Mononuclear cell (primary cell): ENCODE results near the gene CDC42EP4. TPM values are rescaled to one million over a fixed set of nuclear protein-coding genes. Genes with fewer than 3 reads are reported as not detected.

Experiments
- H3K27me3 ChIP-seq: 2 replicates; pipeline ENCODE4 v1.6.0; 2011; ENCODE audit warnings: low read length, control low read depth; ENCODE audit not compliant: insufficient read depth
- H3K4me1 ChIP-seq: 2 replicates; pipeline ENCODE4 v1.5.1; 2011; ENCODE audit warnings: mild to moderate bottlenecking, low read length, control low read depth; ENCODE audit not compliant: insufficient read depth
- H3K4me3 ChIP-seq: 2 replicates; pipeline ENCODE4 v1.5.1; 2011; ENCODE audit warnings: mild to moderate bottlenecking, low read length, moderate library complexity
- H3K9me3 ChIP-seq: 2 replicates; pipeline ENCODE4 v1.5.1; 2011; ENCODE audit warnings: low read depth, mild to moderate bottlenecking, control low read depth, low read length
- total RNA-seq: library from RNA; depleted of rRNA; stranded (reverse); fragments of >200 nt; gene quantifications from one replicate; pipeline ENCODE4 v1.2.3, GENCODE V29; 2012

Gene CDC42EP4
- total RNA-seq, 1 donor: 11.5 TPM

GRCh38 chr17:73348829-73349095, 37.0 kb upstream of the CDC42EP4 start:
- no peaks in the 10 kb centered on the region for H3K27me3 ChIP-seq
- H3K9me3 ChIP-seq: no peaks in the 10 kb centered on the region
- H3K4me1 ChIP-seq: no peaks in the 10 kb centered on the region
- H3K4me3 ChIP-seq: no peak overlapping the region

DNA sequence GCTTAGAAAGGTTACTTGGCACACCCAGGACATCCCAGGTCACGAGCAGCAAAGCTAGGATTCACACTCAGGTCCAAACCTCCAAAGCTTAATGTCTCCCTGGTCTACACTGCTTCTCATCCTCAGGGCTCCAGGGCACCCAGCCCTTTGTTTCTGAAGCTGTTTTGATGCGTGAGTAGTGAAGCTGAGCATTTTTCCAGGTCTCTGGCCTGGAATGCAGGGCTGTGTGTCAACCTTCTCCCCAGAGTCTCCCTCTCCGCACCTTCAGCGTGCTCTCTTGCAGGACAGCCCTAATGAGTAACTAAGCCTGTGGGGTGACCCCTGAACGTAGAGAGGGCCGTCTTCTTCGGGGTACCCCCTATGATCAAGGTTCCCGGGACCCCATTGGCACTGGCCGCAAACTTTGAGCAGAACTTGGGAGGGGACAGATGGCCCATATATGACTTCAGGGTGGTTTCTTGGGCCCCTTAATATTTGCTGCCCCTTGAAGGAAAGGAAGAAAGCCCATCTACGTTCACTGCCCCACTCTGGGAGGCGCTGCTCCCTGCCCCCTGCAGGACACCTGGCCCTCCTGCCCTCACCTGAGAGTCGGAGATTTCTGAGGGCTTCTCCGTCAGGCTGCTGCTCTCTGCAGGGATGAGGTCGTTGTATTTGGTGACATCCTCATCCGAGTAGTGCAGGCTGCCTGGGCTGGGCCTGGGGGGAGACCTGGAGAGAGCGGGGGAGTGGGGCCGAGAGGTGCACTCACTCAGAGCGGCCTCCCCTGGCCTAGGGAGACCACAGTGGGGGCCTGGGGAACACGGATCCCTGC, 36.4 kb upstream of the CDC42EP4 start:
- no peaks in the 10 kb centered on the region for H3K27me3 ChIP-seq
- no peaks in the 10 kb centered on the region for H3K9me3 ChIP-seq
- H3K4me1 ChIP-seq: no peaks in the 10 kb centered on the region
- H3K4me3 ChIP-seq: no peak overlapping the region

DNA sequence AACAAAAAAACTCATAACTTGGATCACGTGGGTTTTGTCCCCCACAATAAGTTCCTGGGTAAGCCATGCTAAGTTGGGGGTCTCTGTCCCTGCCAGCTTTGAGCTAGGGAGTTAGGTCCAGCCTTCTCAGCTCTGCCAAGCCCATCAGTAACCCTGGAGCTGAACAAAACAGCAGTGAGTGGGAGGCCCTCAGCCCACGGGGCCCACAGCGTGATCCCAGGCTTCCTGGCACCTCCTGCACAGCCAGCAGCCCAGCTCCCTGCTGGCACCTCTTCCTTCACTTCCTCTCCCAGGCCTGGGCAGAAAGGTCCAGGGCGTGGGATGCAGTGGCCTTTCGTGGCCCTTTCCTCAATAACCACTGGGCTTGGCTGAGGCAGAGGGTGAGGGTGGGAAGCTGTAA, 35.5 kb upstream of the CDC42EP4 start:
- Histone ChIP-seq H3K4me1 (no peaks in the 10 kb centered on the region), H3K27me3 (no peaks in the 10 kb centered on the region), H3K4me3 (no peak overlapping the region), H3K9me3 (no peaks in the 10 kb centered on the region)

- H3K9me3 ChIP-seq: no peaks in the 10 kb centered on the region
- H3K4me1 ChIP-seq: no peaks in the 10 kb centered on the region
These were observed 34.8 kb upstream of the CDC42EP4 start for GRCh38 chr17:73346501-73347162.

GRCh38 chr17:73343739-73344454, 32.1 kb upstream of the CDC42EP4 start:
- Histone ChIP-seq H3K4me1 (peaks cover 6% of the 10 kb centered on the region), H3K4me3 (no peak overlapping the region), H3K27me3 (no peaks in the 10 kb centered on the region), H3K9me3 (no peaks in the 10 kb centered on the region)

More at GRCh38 chr17:73346501-73347162, 34.8 kb upstream of the CDC42EP4 start:
- H3K4me3 ChIP-seq: no peak overlapping the region
- no peaks in the 10 kb centered on the region for H3K27me3 ChIP-seq

GRCh38 chr17:73343168-73343634, 31.4 kb upstream of the CDC42EP4 start:
- Histone ChIP-seq H3K4me3 (no peak overlapping the region), H3K4me1 (peaks cover 6% of the 10 kb centered on the region), H3K27me3 (no peaks in the 10 kb centered on the region), H3K9me3 (no peaks in the 10 kb centered on the region)

DNA sequence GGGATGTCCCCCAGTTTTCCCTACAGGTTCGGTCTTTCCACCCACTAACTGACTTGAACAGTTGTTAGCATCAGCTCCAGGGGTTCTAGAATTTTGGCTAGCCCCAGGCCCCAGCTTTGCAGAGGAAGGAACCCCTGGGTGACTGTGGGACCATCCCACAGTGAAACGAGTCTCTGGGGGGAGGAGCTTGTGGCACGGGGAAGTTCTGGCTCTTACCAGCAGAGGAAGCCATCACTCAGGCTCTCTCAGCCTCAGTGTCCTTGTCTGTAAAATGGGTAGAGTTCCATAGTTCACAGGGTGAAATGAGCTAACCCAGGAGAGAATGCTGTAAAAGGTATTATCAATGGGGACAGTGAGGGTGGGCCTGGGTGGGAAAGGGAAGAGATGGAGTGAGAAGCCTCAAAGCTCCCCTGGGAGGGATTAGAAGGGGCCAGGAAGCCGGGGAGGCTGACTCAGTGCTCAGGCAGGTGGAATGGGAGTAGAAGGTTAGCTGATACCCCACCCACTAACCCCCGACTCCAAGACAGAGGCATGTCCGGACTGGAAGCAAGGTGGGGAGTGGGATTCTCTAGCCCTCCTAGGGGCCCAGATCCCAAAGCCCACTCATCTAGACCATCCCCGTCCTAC, 30.9 kb upstream of the CDC42EP4 start:
- Histone ChIP-seq H3K4me3 (no peak overlapping the region), H3K4me1 (peaks cover 6% of the 10 kb centered on the region), H3K9me3 (no peaks in the 10 kb centered on the region), H3K27me3 (no peaks in the 10 kb centered on the region)

GRCh38 chr17:73342050-73342522, 30.3 kb upstream of the CDC42EP4 start:
- no peaks in the 10 kb centered on the region for H3K9me3 ChIP-seq
- no peak overlapping the region for H3K4me3 ChIP-seq
- peaks cover 6% of the 10 kb centered on the region for H3K4me1 ChIP-seq
- H3K27me3 ChIP-seq: no peaks in the 10 kb centered on the region

DNA sequence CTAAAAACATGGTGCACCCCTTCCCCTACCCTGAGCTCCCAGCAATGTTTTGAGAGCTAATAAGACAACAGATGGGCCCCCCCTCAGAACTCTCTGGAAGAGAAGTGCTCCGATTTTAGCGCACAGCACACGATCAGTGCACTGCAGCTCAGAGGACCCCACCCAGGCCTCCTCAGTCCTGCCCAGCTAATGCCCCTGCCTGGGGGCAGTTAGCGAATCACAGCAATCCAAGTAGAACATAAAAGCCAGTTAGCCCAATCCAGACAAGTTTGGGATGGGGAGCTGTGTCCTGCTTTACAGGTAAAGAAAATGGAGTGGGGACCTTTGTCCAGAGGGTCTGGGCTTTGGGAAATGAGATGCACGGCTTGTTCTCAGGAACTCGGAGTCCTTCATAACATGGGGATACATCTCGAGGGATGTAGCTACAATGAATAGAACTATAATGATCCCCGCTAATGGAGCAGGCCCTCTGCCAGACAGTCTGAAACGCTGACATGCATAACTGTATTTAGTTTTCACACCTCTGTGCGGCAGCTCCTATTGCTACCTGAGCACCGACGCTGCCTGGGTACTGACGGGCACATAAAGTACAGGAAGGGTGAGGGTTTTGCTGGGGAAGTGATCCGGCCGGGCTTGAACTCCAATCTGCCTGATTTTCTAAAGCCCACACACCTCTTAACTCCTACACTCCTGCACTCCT, 29.7 kb upstream of the CDC42EP4 start:
- no peak overlapping the region for H3K4me3 ChIP-seq

GRCh38 chr17:73340093-73340596, 28.3 kb upstream of the CDC42EP4 start:
- Histone ChIP-seq H3K4me3 (no peak overlapping the region), H3K4me1 (peaks cover 6% of the 10 kb centered on the region), H3K9me3 (no peaks in the 10 kb centered on the region), H3K27me3 (no peaks in the 10 kb centered on the region)

More for the DNA sequence above, 29.7 kb upstream of the CDC42EP4 start:
- H3K9me3 ChIP-seq: no peaks in the 10 kb centered on the region
- no peaks in the 10 kb centered on the region for H3K27me3 ChIP-seq
- peaks cover 6% of the 10 kb centered on the region for H3K4me1 ChIP-seq

- no peak overlapping the region for H3K4me3 ChIP-seq
These were observed 26.9 kb upstream of the CDC42EP4 start for GRCh38 chr17:73338566-73339197.

DNA sequence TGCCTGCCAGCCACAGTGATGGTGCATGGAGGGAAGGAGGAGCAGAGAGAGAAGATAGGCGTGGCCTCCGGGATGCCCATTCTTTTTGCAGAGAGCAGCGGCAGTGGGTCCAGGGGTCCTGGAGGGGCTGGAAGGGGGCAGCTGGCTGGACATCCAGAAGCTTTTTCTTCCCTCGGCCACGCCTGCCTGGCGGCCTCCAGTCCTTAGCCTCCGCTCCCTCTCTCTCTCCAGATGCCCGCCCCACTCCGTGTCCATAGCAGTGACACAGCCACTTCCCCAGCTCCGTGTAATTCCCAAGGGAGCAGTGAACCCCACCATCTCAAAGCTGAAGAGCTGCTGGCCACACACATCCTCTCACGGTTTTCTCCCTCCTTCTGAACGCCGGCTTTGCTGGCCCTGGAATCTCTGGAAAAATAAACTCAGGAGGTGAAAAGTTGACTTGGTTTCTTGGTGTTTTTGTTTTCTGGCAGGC, 26.3 kb upstream of the CDC42EP4 start:
- H3K4me1 ChIP-seq: peaks cover 16% of the 10 kb centered on the region
- H3K27me3 ChIP-seq: no peaks in the 10 kb centered on the region
- no peak overlapping the region for H3K4me3 ChIP-seq
- no peaks in the 10 kb centered on the region for H3K9me3 ChIP-seq

More at GRCh38 chr17:73338566-73339197, 26.9 kb upstream of the CDC42EP4 start:
- Histone ChIP-seq H3K9me3 (no peaks in the 10 kb centered on the region), H3K4me1 (peaks cover 11% of the 10 kb centered on the region), H3K27me3 (no peaks in the 10 kb centered on the region)

- Histone ChIP-seq H3K4me1 (peaks cover 16% of the 10 kb centered on the region), H3K4me3 (no peak overlapping the region), H3K27me3 (no peaks in the 10 kb centered on the region), H3K9me3 (no peaks in the 10 kb centered on the region)
These were observed 25.5 kb upstream of the CDC42EP4 start for GRCh38 chr17:73337330-73337710.
